Stimulated activated CD8-positive, alpha-beta memory T cell treated with anti-CD3 and anti-CD28 coated beads, Interleukin-4, amount 100 ng/mL, for 1 hour (primary cell): ENCODE measurements around the gene POU4F3.

Experiments used
- DNase-seq, 2 donors: peaks; one replicate each; pipeline ENCODE4 v3.0.0-alpha.2; 2020; ENCODE audit warnings: low read depth in 2 of 2, low spot score in 1 of 2

Gene POU4F3

DNA sequence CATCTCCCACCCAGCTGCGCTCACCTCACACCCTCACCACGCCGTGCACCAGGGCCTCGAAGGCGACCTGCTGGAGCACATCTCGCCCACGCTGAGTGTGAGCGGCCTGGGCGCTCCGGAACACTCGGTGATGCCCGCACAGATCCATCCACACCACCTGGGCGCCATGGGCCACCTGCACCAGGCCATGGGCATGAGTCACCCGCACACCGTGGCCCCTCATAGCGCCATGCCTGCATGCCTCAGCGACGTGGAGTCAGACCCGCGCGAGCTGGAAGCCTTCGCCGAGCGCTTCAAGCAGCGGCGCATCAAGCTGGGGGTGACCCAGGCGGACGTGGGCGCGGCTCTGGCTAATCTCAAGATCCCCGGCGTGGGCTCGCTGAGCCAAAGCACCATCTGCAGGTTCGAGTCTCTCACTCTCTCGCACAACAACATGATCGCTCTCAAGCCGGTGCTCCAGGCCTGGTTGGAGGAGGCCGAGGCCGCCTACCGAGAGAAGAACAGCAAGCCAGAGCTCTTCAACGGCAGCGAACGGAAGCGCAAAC is 1.1 kb downstream of the POU4F3 start:
- DNase-seq: no peak

DNA sequence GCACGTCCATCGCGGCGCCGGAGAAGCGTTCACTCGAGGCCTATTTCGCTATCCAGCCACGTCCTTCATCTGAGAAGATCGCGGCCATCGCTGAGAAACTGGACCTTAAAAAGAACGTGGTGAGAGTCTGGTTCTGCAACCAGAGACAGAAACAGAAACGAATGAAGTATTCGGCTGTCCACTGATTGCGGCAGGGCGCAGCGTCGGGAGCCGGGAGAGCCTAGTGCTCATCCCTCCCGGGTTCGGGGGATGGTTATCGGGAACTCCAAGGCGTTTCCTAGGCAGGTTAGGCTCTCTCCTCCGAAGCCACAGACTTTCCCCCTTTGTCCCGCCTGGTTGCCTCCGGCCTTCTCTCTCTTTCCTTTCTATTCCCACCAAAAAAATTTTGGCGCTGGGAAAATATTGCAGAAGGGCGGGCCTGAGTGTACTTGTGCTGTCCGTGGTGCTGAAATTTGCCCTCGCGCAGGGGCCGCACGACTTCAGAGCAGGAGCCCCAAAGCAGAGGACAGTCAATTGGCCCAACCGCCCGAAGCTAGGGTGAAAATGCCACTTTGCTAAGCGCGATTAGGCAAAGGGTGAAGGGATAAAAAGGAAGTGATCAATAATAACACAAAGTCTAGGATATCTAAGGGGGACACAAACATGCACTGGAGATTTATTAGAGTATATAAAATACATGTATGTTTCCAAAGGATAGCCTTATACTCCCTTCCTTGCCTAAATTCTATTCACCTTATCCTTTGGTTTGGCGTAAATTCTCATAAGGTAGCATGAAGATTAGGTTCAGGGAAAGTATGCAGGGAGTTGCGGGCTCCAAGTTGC is 1.8 kb downstream of the POU4F3 start:
- DNase-seq: no peak

DNA sequence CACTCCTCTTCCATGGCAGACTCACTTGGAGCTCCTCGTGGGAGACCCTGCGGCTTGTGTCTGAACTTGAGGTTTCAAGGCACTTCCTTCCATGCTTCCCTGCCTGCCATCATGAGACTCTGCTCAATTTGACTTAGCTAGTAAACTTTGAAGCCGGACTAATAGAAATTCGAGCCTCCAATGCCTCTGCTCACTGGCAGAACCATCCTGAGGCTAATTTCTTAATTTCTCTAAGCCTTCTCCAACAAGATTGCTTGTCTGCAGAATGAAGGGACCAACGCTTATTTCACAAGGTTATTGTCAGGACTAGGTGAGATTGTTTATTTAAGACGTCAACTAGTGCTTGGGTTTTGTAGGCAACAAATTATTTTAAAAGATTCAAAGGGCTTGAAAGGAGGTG is 3.2 kb downstream of the POU4F3 start:
- no peak for DNase-seq

DNA sequence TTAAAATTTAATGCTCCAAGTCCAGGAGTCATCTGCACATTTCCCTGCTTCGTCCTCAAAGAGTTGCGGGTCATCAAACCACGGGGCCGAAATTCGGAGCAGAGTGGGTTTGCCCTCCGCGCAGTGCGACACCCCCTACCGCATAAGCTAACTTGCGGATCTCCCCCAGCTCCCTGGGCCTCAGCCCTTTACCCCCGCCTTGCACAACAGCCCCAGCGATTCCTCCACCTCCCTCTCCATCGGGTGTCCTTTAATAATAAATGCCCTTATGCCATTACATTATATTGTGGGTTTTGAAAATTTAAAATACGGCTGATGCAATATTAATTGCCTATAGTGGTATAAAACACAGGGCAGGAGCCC is 3.9 kb downstream of the POU4F3 start:
- no peak for DNase-seq

DNA sequence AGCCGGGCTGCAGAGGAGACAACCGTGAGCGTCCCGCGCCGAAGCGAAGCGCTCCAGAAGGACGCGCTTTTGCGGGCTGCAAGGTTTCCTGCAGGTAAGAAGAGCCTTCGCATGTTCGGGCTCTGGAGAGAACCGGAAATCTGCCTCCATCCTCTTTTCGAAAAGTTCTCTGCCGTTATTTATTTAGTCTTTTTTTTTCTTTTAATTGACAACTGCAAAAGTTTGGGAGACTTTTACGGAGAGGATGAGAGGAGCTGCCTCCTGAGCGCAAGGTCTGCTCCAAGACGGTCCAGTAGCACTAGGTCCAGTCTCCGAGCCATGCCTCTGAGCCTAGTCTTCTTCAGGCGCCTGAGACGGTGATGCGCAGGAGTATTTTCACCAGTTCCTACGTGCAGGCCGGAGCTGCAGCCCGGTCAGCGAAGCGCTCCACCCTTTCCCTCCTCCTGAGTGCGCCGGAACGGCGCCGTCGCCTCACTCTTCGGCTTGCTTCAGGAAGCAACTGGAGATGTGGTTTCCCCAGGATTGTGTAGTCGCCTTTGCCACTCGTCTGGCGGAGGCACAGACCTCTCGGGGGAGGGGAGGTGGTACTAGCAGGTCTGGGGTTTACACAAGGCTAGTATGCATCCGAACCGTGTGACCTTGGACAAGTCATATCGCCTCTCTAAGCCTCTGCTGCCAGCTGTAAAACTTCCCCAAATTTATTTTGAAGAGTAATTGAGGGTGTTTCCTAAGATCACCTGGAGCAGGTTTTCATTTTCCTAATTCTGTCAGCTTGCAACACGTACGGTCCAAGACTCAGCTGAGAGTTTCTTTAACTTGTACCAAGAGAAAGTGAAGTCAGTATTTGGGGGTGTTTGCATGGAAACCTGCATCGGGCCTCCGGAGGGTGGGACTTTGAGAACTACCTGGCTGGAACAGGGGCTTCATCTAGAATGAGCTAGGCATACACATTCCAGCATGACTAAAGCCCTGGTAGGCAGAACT is 4.5 kb downstream of the POU4F3 start:
- DNase-seq: no peak

DNA sequence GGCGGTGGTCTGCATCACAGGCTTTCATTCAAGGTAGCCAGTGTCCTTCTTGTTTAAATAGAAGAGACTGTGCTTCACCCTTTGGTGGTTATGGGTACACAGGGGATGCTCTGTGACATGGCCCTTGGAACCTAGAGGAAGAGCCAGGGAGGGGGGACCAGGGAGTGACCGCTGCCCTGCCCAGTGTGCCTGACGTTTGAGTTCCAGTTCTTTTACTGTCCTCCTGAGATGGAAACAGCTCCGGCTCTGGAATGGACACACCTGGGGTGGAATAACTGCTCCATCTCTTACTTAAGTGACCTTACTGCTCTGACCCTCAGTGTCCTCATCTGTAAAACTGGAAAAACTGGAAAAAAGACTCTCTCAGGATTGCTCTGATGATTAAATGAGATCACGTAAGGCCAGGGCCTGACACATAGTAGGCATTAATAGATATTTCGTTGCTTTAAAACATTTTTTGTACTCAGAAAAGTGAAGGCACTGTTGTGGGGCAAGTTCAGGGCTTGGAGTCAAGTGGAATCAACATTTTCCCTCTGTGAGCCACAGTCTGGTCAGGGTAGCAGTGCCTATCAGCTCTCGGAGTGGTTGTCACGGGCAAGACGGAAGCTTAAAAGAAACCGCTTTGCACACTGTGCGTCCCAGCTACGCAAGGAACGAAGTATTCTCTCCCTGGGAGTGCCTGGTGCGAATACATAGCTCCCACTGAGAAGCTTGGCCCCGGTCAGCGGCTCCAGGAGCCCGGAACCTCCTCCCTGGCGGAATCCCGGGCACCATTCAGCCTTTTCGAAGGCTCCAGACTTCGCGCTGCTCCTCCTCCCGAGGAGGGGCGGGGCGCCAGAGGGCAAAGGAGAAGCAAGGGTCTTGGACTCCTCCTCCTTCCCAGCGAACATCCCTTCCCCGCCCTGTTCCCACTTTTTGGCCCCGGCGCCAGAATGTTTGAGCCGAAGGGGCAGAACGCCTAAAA is 5.8 kb downstream of the POU4F3 start:
- DNase-seq: no peak

DNA sequence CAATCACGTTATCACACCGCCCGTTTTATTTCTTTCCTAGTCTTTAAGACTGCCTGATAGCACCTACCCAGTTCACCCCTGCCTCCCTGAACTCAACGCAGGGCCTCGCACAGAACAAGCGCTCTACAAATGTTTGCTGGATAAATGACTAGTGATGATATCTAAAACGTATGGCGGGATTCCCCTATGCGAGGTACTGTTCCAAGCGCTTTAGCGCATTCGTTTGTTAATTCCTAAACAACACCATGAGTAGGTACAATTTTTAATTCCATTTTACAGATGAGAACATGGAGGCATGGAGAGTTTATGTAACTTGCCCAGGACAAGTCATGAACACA is 6.6 kb downstream of the POU4F3 start:
- DNase-seq: no peak

DNA sequence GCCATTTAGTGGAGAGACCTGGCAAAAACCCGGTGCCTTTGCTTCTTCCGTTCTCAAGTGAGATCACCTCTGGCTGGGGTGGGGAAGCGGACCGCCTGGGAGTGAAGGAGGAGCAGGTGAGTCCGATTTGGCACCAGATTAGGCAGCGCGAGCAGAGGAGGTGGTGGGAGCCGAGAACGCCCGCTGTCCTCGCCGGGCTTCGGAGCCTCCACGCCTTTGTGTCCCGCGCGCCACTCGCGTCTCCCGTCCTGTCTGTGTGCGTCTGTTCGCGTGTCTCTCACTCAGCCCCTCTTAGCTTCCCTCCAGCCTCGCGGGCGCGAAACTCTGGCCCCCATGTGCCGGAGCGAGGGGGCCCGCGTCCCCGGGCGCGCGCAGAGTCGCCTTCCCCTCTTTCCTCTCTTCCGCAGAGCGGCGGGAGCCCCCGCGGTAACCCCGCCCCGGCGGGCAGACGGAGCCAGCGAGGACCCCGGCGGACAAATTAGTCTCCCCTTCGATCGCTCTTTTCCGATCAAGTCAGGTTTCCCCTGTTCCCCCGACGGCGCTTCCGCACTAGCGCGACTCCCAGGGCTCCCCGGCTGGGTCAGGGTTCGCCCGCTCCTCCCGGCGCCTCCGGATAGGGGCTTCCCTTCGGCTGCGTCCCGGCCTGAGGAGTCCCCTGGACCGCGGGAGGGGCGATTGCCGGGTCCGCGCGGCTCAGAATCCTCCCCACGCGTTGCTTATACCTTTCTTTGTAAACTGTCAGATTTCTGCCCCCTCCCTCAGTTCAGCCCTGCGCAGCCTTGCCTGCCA is 7.1 kb downstream of the POU4F3 start:
- no peak for DNase-seq

DNA sequence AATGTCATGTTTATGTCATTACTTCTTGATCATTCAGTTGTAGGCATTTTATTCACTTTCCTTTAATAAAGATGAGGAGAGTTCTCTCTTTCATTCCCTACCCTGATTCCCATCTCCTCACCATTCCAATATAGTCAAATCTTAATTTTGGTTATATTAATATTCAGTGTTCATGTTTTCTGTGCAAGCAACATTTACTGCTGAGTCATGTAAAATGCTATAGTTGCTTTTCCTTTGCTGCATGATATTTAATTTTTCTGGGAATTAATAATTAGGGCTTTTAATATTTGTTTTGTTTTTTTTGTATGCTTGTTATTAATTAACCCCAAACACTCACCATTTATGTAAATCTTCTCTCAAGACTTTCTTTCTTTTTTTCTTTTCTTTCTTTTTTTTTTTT is 18.5 kb downstream of the POU4F3 start:
- DNase-seq: no peak

DNA sequence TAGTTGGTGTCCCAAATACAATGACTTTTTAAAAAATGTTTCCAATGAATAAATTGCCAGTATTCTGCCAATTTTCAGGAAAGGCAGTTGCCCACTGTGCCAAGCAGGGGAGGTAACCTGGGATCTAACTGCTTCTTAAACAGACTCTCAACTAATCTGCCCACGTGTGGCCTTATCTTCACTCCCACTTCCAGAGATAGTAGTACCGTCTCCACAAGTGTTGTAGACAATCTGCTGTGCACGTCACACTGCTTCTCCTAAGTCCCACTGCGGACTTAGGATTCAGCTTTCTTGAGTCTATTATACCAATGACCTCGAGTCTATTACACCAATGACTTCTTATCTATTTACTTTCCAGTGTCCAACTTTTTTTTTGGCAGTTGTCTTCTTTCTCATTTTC is 21.2 kb downstream of the POU4F3 start:
- DNase-seq: no peak

DNA sequence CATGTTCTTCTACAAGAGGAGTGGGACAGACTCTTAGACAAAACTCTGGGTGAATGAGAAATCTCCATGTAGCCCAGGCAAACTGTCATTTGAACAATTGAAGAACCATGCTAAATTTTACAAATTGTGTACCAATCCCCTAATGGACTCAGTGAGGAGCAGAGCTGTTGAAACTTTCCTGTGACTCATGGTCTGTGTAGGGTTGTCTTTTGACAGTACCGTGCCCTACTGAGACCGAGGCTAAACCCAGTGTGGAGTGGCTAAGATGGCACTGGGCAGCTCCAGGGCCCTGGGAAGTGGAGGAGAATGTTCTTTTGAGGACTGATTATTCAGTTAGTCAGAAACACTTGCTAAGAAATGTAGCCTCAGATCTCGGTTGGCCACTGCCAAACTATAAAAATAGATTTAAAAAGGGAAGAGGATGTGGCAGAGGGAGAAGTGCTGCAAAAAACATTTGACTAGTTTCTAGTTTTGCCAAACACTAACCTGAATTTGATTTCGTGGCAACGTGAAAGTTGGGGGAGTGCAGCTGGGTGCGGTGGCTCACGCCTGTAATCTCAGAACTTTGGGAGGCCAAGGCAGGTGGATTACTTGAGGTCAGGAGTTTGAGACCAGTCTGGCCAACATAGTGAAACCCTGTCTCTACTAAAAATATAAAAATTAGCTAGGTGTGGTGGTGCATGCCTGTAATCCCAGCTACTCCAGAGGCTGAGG is 24.7 kb downstream of the POU4F3 start:
- DNase-seq: no peak

DNA sequence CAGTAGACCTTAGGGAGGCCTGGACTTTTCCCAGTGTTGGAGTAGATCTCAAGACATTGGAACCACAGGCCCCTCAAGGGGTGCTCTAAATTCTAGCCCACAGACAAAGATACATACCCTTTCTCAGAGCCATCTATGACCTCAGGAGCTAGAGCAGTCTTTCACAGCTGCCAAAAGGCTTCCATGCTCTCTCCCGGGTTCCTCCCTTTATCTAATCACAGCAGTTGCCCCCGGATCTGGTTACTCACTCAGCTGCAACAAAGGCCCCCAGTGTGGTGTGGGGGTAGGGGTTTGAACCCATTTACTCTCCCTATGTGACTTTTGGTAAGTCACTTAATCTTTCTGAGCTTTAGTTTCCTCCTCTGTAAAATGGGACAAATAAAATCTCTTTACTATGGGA is 27.0 kb downstream of the POU4F3 start:
- DNase-seq: no peak

DNA sequence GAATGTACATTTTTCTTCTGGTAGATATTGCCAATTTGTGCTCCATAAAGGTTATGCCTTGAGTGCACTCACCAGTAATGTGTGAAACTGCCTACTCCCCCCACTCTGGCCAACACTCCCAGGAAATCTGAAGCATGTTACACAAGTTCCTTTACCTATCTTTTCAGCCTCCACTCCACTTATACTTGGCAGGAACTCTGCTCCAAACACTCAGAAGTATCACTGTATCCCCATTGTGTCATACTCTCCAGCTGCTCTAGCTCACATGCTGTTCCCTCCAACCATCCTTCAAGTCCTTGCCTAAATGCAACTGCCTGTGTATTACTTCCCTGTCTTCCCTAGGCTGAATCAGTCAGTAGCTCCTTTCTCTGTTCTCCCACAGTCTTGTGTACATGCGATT is 28.3 kb downstream of the POU4F3 start:
- DNase-seq: no peak

DNA sequence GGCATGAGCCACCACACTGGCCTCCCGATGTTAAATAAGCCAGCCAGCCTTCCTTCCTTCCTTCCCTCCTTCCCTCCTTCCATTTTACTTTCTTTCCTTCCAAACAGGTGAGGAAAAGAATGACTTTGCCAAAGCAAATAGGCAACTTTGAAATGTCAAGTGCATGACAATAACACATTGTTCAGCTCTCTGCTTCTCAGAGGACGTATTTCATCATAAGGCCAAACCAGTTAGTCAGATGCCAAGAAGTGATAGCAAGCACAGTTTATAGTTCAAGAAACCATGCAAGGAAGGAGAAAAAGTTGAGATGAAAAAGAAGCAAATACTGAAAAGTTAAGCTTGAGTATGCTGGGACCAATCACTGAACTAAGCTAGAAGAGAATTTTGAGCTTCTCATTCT is 29.5 kb downstream of the POU4F3 start:
- DNase-seq: no peak

DNA sequence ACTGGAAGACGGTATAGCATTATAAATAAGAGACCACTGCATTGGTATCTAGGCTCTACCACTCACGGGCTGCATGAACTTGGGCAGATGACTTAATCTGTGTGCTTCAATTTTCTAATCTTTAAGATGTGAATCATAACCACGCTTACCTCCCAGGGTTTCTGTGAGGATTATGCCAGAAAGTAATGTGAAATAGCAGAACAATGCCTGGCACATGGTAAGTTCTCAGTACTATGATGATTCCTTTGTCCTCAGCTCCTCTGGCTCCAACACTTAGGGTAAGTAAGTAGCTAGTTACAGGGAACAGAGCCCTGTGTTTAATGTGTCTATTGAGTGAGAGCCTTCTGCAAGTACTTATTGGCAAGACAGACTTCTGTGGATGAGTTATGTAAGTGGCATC is 31.1 kb downstream of the POU4F3 start:
- DNase-seq: no peak

DNA sequence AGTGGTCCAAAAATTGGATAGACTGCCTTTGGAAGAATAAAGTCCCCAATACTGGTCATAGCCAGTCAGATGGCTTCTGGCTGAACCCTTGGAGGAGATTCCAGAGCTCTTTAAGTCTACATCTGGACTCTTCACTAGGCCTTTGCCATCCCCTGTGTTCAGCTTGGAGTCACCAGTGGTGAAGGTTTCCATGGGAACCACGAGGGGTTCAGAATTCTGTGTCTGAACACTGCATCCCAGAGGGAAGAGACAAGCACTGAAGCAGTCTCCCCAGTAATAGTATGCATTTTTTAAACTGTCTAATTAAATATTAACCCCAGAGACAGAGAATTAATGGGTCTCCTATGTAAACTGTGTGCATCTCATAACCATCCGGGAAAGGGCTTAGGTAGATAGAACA is 38.2 kb downstream of the POU4F3 start:
- DNase-seq: no peak

DNA sequence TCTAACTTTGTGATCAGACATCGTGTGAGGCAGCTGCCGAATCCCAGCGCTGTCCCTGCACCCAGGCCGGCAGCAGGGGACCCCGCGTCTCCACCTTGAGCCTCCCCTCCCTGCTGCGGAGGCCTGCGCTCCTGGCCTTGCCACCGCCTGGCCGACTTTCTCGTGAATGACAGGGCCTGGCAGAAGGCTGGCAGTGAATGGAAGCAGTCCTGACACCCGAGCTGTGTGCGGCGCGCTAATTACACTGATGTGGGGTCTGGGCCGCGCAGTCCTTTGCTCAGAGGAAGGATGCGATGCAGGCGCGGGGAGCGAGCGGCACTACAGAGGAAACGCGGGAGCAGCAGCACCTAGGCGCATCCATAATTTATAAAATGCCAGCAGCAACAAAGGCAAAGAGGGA is 40.3 kb downstream of the POU4F3 start:
- DNase-seq: no peak

DNA sequence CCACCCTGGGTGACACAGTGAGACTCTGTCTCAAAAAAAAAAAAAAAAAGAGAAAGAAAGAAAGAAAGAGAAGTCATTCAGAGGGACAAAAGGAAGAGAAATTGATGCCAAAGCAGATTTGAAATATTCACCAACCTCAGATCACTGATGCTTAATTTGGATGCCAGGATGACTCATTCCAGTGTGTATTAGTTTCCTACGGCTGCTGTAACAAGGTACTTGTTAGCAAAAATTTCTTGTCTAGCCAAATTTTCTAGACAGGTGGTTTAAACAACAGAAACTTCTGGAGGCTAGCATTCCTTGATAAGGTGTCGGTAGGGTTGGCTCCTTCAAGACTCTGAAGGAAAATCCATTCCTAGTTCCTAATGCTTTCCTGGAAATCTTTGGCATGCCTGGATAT is 42.1 kb downstream of the POU4F3 start:
- no peak for DNase-seq

DNA sequence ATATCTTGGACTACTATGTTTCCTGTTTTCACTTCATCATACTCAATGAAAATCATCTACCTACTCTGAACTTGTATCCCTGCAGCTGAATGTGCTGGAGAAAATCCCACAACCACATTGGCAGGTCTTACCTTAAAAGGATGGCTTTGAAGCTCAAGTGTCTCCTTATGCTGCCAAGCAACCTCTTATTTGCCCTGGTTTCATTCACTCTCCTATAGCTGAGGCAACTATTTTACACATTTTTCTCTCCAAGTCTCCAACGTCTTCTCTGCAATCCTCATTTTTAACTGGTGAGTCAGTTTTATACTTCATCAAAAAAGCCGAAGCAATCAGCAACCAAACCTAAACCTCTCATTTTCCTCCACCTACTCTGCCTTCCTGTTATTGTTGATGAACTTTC is 49.7 kb downstream of the POU4F3 start:
- DNase-seq: no peak

DNA sequence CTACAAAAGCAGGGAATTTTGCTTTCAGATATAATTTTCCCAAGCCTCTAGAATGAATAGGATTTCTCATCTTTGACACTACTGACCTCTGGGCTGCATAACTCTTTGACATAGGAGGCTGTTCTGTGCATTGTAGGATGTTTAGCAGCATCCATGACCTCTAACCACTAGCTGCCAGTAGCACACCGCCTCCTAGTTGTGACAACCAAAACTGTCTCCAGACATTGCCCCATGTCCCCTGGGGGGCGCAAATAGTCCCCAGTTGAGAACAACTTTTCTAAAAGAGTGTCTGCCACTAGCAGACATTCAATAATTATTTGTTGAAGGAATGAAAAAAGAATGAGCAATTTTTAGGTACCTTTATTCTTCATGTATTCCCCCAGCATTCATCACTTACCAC is 51.8 kb downstream of the POU4F3 start:
- DNase-seq: no peak
